Activated T-cell treated with anti-CD3 and anti-CD28 coated beads, Interleukin-2, amount 50 U/mL, for 4 hours (primary cell): ENCODE measurements around the gene PFDN4. TPM values are rescaled to one million over a fixed set of nuclear protein-coding genes. Genes with fewer than 3 reads are reported as not detected.
A peak's percentile ranks its signal among the peaks of the same experiment; 100 is the strongest.

Experiments used
- ATAC-seq, 2 donors: fragments of 200-7000 bp; cut with Tn5 transposase; one replicate each; pipeline ENCODE4 v1.10.0; 2021
- DNase-seq: peaks from one replicate; pipeline ENCODE4 v3.0.0-alpha.2; 2020
- H3K27me3 Mint-ChIP-seq: one replicate; pipeline ENCODE4 v1.8.0; 2021; ENCODE audit warnings: low read depth, mixed read lengths
- H3K36me3 Mint-ChIP-seq: one replicate; pipeline ENCODE4 v1.8.0; 2022; ENCODE audit warnings: mixed read lengths; ENCODE audit not compliant: insufficient read depth
- H3K4me1 Mint-ChIP-seq: one replicate; pipeline ENCODE4 v1.8.0; 2021; ENCODE audit warnings: low read depth, mixed read lengths
- H3K4me3 Mint-ChIP-seq: one replicate; pipeline ENCODE4 v1.8.0; 2021; ENCODE audit warnings: mild to moderate bottlenecking, moderate library complexity, mixed read lengths
- H3K9me3 Mint-ChIP-seq: one replicate; pipeline ENCODE4 v1.8.0; 2021; ENCODE audit warnings: mixed read lengths
- total RNA-seq, 3 donors: library from RNA; stranded (reverse); gene quantifications; one replicate each; pipeline ENCODE4 v1.2.1, GENCODE V29; 2021

The PFDN4 gene
- total RNA-seq, 3 donors from 2014 or later = 69.5 to 79.9 (median 78.9) TPM

GRCh38 chr20:54184904-54185626 lies 22.8 kb upstream of the PFDN4 start:
- ATAC-seq = no peak
- Mint-ChIP-seq H3K27me3 (peaks cover 27% of the 10 kb centered on the region), H3K4me3 (no peak overlapping the region), H3K9me3 (no peaks in the 10 kb centered on the region), H3K36me3 (no peaks in the 10 kb centered on the region), H3K4me1 (no peaks in the 10 kb centered on the region)
- DNase-seq = no peak

GRCh38 chr20:54188132-54188849 lies 19.6 kb upstream of the PFDN4 start:
- Mint-ChIP-seq H3K4me3 (no peak overlapping the region), H3K27me3 (peaks cover 19% of the 10 kb centered on the region), H3K36me3 (no peaks in the 10 kb centered on the region), H3K9me3 (no peaks in the 10 kb centered on the region), H3K4me1 (no peaks in the 10 kb centered on the region)
- no peak for ATAC-seq
- DNase-seq = no peak

DNA sequence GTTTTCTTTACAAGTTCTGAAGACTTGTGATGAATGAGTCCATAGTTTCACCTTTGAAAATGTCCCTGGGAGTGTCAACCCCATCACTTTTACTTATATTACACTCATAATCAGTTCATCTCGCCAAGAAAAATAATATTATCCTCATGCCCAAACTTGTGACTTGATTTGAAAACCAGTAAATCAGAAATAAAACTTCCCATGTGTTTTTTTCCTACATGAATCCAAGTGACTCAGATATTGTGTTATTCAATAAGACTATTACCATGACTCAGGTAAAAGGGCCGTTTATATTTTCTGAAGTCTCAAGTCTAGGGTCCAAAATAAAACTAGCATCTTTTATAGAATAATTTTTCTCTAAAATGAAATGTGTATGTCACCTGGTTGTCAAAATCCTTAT lies 18.3 kb upstream of the PFDN4 start:
- Mint-ChIP-seq H3K9me3 (no peaks in the 10 kb centered on the region), H3K27me3 (peaks cover 13% of the 10 kb centered on the region), H3K4me1 (no peaks in the 10 kb centered on the region), H3K4me3 (no peak overlapping the region), H3K36me3 (no peaks in the 10 kb centered on the region)
- no peak for ATAC-seq
- DNase-seq = no peak

GRCh38 chr20:54190217-54190616 lies 17.7 kb upstream of the PFDN4 start:
- no peak for ATAC-seq
- Mint-ChIP-seq H3K9me3 (no peaks in the 10 kb centered on the region), H3K27me3 (peaks cover 7% of the 10 kb centered on the region), H3K4me1 (no peaks in the 10 kb centered on the region), H3K36me3 (no peaks in the 10 kb centered on the region), H3K4me3 (no peak overlapping the region)
- DNase-seq = no peak

DNA sequence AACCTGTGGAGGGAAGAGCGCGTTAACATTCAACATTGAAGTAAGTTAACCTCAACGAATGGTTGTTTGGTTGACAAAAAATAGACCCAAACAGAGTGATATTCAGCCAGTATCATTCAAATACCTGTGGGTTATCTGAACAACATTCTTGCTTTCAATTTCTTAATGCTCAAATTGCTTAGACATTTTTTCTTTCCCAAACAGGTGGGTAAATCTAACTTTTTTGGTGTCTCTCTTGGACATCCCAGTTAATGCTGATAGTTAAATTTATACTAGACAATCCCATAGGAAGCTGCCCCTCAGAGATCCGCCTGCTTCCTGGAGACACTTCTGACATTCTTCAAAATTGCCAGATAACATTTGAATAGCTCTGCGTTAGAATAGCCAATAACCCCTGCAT lies 14.1 kb upstream of the PFDN4 start:
- Mint-ChIP-seq H3K9me3 (no peaks in the 10 kb centered on the region), H3K27me3 (no peaks in the 10 kb centered on the region), H3K36me3 (no peaks in the 10 kb centered on the region), H3K4me1 (no peaks in the 10 kb centered on the region), H3K4me3 (no peak overlapping the region)
- ATAC-seq (no peak), DNase-seq (no peak)

- H3K4me1 Mint-ChIP-seq = no peaks in the 10 kb centered on the region
- no peaks in the 10 kb centered on the region for H3K27me3 Mint-ChIP-seq
- DNase-seq (no peak), ATAC-seq (peak in 1 of 2 donors; percentile 34)
- no peaks in the 10 kb centered on the region for H3K36me3 Mint-ChIP-seq
- H3K9me3 Mint-ChIP-seq = no peaks in the 10 kb centered on the region
- H3K4me3 Mint-ChIP-seq = no peak overlapping the region
Observed at GRCh38 chr20:54194724-54195438, 13.0 kb upstream of the PFDN4 start.

DNA sequence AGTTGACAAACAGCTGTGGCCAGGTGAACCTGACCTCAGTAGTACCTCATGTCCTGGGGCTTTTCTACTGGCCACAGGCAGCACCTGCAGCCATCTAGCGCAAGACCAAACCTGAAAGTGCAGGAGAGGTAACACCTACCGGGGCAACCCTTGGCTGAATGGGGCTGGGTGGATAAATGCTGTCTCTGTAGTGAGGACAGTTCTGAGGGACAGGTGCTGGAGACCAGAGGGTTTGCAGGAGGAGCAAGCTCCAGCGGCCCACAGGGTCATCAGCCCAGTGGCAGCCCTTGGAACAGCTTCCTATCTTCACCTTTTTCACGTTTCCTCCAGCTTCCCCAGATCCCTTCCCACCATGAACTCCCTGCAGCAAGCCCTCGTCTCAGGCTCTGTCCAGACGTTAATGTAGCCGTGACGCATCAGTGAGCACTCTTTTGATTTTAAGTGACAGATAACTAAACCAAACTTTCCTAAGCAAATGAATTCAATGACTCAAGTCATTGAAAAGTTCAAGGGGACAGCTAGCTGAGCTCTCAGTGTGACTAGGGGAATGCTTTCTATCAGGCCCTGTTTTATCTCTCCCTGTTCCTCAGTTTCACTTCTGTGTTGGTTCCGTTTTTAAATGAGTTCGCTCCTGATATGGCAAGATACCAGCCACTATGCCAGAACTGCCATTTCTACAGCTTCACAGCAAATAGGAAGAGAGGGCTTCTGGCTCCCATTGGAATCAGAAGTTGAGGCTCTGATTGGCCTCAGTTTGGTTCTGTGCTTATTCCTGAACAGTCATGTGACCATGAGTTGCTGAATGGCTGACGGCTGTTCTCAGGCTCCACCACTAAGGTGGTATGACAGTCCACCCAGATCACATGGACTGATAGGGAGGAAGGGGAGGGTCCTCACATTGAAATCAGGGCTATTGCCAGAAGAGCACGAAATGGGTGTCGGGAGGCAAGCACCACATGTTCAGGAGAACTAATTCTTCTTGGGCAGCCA lies 12.1 kb upstream of the PFDN4 start:
- no peak overlapping the region for H3K4me3 Mint-ChIP-seq
- no peaks in the 10 kb centered on the region for H3K9me3 Mint-ChIP-seq
- no peak for DNase-seq
- H3K27me3 Mint-ChIP-seq = no peaks in the 10 kb centered on the region
- no peaks in the 10 kb centered on the region for H3K4me1 Mint-ChIP-seq
- H3K36me3 Mint-ChIP-seq = no peaks in the 10 kb centered on the region
- no peak for ATAC-seq

- Mint-ChIP-seq H3K27me3 (no peaks in the 10 kb centered on the region), H3K4me1 (no peaks in the 10 kb centered on the region), H3K36me3 (no peaks in the 10 kb centered on the region), H3K9me3 (no peaks in the 10 kb centered on the region), H3K4me3 (no peak overlapping the region)
- DNase-seq (no peak), ATAC-seq (no peak)
Observed at GRCh38 chr20:54197621-54198604, 10.0 kb upstream of the PFDN4 start.

DNA sequence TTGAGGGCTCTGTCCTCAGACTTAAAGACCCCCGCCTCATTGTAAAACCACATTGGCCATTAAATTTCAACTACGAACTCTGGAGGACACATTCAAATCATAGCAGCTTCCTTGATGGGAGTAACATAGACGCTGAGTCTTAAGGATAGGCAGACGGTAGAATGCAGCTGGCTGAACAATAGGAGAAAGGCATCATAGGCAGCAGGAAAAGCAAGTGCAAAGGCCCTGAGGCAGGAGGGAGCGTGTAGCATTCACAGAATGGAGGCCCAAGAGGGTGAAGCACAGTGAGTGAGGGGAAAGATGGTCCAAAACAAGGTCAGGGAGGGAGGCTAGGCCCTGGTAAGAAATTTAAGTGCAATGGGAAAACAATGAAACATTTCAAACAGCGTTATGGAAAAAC lies 8.6 kb upstream of the PFDN4 start:
- Mint-ChIP-seq H3K4me1 (no peaks in the 10 kb centered on the region), H3K4me3 (no peak overlapping the region), H3K9me3 (no peaks in the 10 kb centered on the region), H3K36me3 (no peaks in the 10 kb centered on the region), H3K27me3 (no peaks in the 10 kb centered on the region)
- no peak for DNase-seq
- peak in 1 of 2 donors; percentile 14 for ATAC-seq

DNA sequence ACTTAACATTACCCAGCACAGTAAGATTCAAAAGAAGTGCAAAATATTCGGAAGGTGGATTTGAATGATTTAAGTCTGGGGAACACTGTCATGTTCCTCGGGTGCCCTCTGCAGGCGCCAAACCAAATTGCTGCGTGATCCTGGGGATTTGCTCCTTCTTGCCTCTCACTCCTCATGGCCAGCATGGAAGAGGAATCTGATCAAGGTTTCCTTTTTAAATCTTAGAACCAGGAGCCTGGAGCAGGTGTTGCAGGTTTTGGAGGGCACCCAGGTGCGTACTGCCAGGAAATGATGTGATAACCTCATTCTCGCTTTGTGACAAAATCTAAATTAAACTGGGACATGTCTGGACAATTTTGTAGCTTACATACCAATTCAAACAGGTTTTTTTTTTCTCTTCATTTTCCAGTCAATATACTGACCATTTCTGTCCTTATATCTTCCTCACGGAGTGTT lies 8.1 kb upstream of the PFDN4 start:
- no peaks in the 10 kb centered on the region for H3K36me3 Mint-ChIP-seq
- no peaks in the 10 kb centered on the region for H3K27me3 Mint-ChIP-seq
- ATAC-seq (peak; percentile 41 to 53), DNase-seq (peak; percentile 61)
- no peak overlapping the region for H3K4me3 Mint-ChIP-seq
- no peaks in the 10 kb centered on the region for H3K9me3 Mint-ChIP-seq
- H3K4me1 Mint-ChIP-seq = no peaks in the 10 kb centered on the region

DNA sequence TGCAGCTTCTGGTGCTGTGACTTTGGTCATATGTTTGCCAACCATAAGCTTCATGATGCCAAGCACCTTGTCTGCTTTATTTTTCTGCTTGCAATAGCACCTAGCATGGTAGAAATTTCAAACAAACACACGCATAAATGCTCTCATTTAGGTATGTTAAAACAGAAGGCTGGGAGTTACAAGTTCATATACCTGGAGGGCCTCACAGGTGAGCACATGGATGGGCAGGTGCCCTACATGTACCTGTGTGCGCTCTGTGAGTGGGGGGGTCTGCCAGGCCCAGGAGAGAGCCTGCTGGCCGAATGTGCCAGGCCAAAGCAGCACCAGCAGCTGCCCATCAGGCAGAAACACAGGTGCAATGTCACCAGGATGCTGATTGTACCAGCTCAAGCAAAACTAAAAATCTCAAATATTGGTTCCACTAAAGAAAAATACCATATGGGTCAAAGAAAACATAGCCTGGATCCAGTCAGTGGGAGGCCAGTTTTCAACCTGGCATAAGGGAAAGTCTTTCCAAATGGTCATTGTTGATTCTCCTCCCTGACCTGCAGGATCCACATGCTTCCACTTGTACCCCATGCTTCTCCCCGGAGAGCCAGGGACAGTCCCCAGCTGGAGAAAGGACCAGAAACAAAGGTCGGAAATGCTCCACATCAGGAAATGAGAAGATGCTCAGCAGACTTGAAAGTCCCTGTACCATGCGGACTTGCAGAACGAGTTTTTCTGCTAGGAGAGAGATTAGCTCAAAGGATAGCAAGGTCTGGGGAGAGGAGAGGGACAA lies 7.2 kb upstream of the PFDN4 start:
- H3K4me1 Mint-ChIP-seq = peaks cover 1% of the 10 kb centered on the region

DNA sequence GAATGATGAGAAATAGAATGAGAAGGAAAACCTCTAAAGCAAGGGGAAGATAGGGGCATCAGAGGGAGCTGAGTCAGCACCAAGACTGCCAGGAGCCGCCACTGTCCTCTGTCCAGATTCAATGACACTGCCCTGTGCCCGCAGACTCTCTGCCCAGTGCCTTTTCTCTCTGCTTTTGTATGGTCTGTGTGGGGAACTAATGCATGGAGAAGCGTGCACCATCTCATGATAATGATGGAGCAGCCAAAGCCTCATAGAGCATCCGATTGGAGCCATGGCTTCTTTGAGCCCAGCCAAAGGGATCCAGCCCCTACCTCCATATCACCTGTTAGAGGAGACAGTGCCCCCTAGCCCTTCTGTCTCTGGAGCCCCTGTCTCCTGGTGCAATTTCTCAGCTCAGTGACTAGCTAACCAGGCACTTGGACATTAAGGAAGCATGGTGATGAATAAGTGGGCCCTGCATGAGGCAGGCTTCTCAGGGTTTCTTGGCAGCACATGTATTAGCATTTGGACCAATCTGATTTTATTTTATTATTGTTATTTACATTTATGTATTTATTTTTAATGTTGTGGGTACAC lies 6.5 kb upstream of the PFDN4 start:
- ATAC-seq = no peak
- no peak for DNase-seq
- H3K9me3 Mint-ChIP-seq = no peaks in the 10 kb centered on the region
- H3K4me3 Mint-ChIP-seq = no peak overlapping the region
- H3K27me3 Mint-ChIP-seq = no peaks in the 10 kb centered on the region
- peaks cover 5% of the 10 kb centered on the region for H3K4me1 Mint-ChIP-seq
- no peaks in the 10 kb centered on the region for H3K36me3 Mint-ChIP-seq

More for the DNA sequence above, 7.2 kb upstream of the PFDN4 start:
- Mint-ChIP-seq H3K9me3 (no peaks in the 10 kb centered on the region), H3K4me3 (no peak overlapping the region), H3K27me3 (no peaks in the 10 kb centered on the region), H3K36me3 (no peaks in the 10 kb centered on the region)
- DNase-seq (no peak), ATAC-seq (no peak)
